ENCODE data around the gene DNAH7.

GRCh38 chr2:195697681-195698220, 370.9 kb downstream of the DNAH7 start:
- TF ChIP-seq POLR2A (IDR thresholded peaks at IDR 0.05), result no peak
- no peak for TF ChIP-seq EP300 (IDR thresholded peaks at IDR 0.05)

Measured in ovary (tissue), 1 donor.